OCI-LY1 (cell line): ENCODE data around the gene HOXA9.

Source experiments
- H2AFZ ChIP-seq: fragments of 200-600 bp; sonication (generic), shearing (Covaris generic); 2 replicates; pipeline ENCODE4 v1.6.0; 2014; ENCODE audit warnings: antibody characterized with exemption, mild to moderate bottlenecking, low read length
- H3F3A ChIP-seq: fragments of 200-600 bp; sonication (generic), shearing (Covaris generic); 2 replicates; pipeline ENCODE4 v1.6.0; 2014; ENCODE audit warnings: mild to moderate bottlenecking, antibody characterized with exemption, low read length, moderate library complexity; ENCODE audit not compliant: insufficient read depth
- H3K27ac ChIP-seq: fragments of 200-600 bp; sonication (generic); 2 replicates; pipeline ENCODE4 v1.5.1; 2014; ENCODE audit warnings: low read length, mixed run types, mild to moderate bottlenecking, low read depth; ENCODE audit not compliant: poor library complexity, severe bottlenecking
- H3K27me3 ChIP-seq: fragments of 200-600 bp; sonication (generic); 2 replicates; pipeline ENCODE4 v1.6.0; 2014; ENCODE audit warnings: antibody characterized with exemption, mild to moderate bottlenecking, low read length, moderate library complexity; ENCODE audit not compliant: insufficient read depth
- H3K36me3 ChIP-seq: fragments of 200-600 bp; sonication (generic); 2 replicates; pipeline ENCODE4 v1.6.1; 2014; ENCODE audit warnings: mild to moderate bottlenecking, antibody characterized with exemption, low read length, moderate library complexity, mixed read lengths; ENCODE audit not compliant: insufficient read depth
- H3K4me1 ChIP-seq: fragments of 200-600 bp; sonication (generic); 2 replicates; pipeline ENCODE4 v1.5.1; 2014; ENCODE audit warnings: mild to moderate bottlenecking, low read length, moderate library complexity; ENCODE audit not compliant: insufficient read depth, severe bottlenecking
- H3K4me2 ChIP-seq: fragments of 200-600 bp; sonication (generic), shearing (Covaris generic); 2 replicates; pipeline ENCODE4 v1.6.1; 2014; ENCODE audit warnings: low read length
- H3K4me3 ChIP-seq: fragments of 200-600 bp; sonication (generic); 2 replicates; pipeline ENCODE4 v1.5.1; 2014; ENCODE audit warnings: low read length, low read depth, mild to moderate bottlenecking, mixed read lengths; ENCODE audit not compliant: poor library complexity, severe bottlenecking
- H3K79me2 ChIP-seq: fragments of 200-600 bp; shearing (Covaris generic); 2 replicates; pipeline ENCODE4 v1.6.1; 2016; ENCODE audit warnings: mixed run types, low read length, mixed read lengths; ENCODE audit not compliant: insufficient read depth
- H3K9ac ChIP-seq: fragments of 200-600 bp; sonication (generic), shearing (Covaris generic); 2 replicates; pipeline ENCODE4 v1.6.1; 2014; ENCODE audit warnings: mild to moderate bottlenecking, low read length, mixed read lengths
- H3K9me2 ChIP-seq: fragments of 200-600 bp; sonication (generic), shearing (Covaris generic); 2 replicates; pipeline ENCODE4 v1.6.1; 2014; ENCODE audit warnings: low read depth, mild to moderate bottlenecking, low read length, mixed read lengths
- H3K9me3 ChIP-seq: fragments of 200-600 bp; shearing (Covaris generic); 2 replicates; pipeline ENCODE4 v1.6.1; 2014; ENCODE audit warnings: low read length, mixed read lengths
- H4K20me1 ChIP-seq: fragments of 200-600 bp; sonication (generic), shearing (Covaris generic); 2 replicates; pipeline ENCODE4 v1.6.0; 2016; ENCODE audit warnings: mild to moderate bottlenecking, low read length; ENCODE audit not compliant: insufficient read depth
- EZH2 ChIP-seq: fragments of 200-600 bp; sonication (generic), shearing (Covaris generic); IDR thresholded peaks from 2 replicates; pipeline ENCODE4 v1.8.0; 2017; ENCODE audit warnings: borderline replicate concordance, mixed run types, mild to moderate bottlenecking, antibody characterized with exemption, low read length, moderate library complexity, mixed read lengths
- TF ChIP-seq, protein P1 (sequence below): fragments of 200-600 bp; sonication (generic), shearing (Covaris generic); IDR thresholded peaks from 2 replicates; pipeline ENCODE4 v1.5.1; 2017; ENCODE audit warnings: mild to moderate bottlenecking, antibody characterized with exemption, low read length, moderate library complexity, mixed read lengths

The HOXA9 gene

DNA sequence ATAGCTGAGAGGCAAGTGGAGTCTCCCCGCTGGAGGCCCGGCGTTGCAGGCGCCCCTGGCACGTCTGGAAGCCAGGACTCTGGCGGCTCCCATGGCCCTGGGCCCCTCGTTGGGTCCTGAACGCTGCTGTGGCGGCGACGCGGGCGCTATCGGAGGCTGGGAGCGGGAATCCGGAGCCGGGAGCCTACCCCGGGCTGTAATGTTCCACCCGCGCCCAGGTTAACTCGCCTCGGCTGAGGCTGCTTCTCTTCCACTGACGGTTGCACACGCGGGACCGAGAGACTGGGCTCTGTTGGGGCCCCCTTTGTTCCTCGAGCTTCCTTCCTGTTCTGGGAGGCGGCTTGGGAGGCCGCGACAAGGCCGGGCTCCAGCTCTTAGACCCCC, 20.6 kb downstream of the HOXA9 start:
- H3K36me3 ChIP-seq = no peaks in the 10 kb centered on the region
- H3K4me2 ChIP-seq = no peak overlapping the region

DNA sequence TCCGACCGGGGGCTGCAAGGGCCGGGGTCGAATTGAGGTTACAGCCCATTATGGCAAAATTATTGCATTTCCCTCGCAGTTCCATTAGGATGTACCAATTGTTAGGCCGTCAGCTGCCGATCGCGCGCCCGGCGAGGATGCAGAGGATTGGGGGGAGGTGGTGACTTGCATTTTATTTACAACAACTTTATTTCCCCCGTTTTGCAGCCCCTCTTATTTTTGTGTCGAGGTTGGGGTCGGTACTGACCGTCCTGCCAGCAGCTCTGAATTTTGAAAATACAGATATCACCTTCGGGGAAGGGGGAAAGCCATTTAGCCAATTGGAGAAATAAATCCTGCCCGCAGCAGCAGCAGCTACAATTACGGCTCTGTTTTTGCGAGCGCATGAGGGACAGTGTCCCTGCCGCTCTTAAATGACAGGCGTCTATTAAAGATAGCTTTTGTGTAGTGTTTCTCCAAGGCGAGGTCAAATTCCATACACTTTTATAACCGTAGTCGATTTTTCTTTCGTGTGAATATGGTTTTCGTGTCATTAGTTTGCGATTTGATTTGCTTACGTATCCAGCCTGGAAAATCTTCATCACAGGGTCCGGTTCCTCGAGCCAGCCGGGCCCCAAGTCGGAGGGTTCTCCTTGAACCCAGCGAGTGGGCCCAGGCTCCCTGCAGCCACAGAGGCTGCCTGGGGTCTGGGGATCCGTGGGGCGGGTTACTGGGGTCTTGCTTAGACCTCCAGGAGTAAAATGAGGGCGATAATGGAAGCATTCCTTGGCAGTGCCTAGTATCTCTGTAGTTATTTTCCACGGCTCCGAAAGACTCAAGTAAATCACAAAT, 21.2 kb downstream of the HOXA9 start:
- no peak overlapping the region for H3K9ac ChIP-seq
- H3K4me2 ChIP-seq = peak overlapping the region; percentile 82
- no peaks in the 10 kb centered on the region for H4K20me1 ChIP-seq
- H3F3A ChIP-seq = no peaks in the 10 kb centered on the region
- H2AFZ ChIP-seq = no peak overlapping the region
- no peaks in the 10 kb centered on the region for H3K9me3 ChIP-seq
- peak overlapping the region; percentile 67 for H3K4me3 ChIP-seq
- H3K27ac ChIP-seq = no peak overlapping the region
- peaks cover 13% of the 10 kb centered on the region; the same call in 1 of the 2 replicates for H3K27me3 ChIP-seq
- no peaks in the 10 kb centered on the region for H3K9me2 ChIP-seq
- TF ChIP-seq EZH2 = no peak
- TF ChIP-seq, protein P1, sequence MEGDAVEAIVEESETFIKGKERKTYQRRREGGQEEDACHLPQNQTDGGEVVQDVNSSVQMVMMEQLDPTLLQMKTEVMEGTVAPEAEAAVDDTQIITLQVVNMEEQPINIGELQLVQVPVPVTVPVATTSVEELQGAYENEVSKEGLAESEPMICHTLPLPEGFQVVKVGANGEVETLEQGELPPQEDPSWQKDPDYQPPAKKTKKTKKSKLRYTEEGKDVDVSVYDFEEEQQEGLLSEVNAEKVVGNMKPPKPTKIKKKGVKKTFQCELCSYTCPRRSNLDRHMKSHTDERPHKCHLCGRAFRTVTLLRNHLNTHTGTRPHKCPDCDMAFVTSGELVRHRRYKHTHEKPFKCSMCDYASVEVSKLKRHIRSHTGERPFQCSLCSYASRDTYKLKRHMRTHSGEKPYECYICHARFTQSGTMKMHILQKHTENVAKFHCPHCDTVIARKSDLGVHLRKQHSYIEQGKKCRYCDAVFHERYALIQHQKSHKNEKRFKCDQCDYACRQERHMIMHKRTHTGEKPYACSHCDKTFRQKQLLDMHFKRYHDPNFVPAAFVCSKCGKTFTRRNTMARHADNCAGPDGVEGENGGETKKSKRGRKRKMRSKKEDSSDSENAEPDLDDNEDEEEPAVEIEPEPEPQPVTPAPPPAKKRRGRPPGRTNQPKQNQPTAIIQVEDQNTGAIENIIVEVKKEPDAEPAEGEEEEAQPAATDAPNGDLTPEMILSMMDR = 0 out of 2 replicates have a peak, but pooled peaks have one; percentile 5
- H3K79me2 ChIP-seq = no peaks in the 10 kb centered on the region
- H3K36me3 ChIP-seq = no peaks in the 10 kb centered on the region
- peaks cover 43% of the 10 kb centered on the region for H3K4me1 ChIP-seq

More for the DNA sequence above, 20.6 kb downstream of the HOXA9 start:
- Histone ChIP-seq H3K9me2 (no peaks in the 10 kb centered on the region), H3K4me3 (no peak overlapping the region), H3K27ac (no peak overlapping the region), H3K4me1 (peaks cover 49% of the 10 kb centered on the region), H3K79me2 (no peaks in the 10 kb centered on the region), H2AFZ (no peak overlapping the region), H3F3A (no peaks in the 10 kb centered on the region), H3K9me3 (no peaks in the 10 kb centered on the region), H3K9ac (no peak overlapping the region), H4K20me1 (no peaks in the 10 kb centered on the region), H3K27me3 (peaks cover 16% of the 10 kb centered on the region; the same call in 1 of the 2 replicates)
- TF ChIP-seq, protein P1 = no peak
- no peak for TF ChIP-seq EZH2

DNA sequence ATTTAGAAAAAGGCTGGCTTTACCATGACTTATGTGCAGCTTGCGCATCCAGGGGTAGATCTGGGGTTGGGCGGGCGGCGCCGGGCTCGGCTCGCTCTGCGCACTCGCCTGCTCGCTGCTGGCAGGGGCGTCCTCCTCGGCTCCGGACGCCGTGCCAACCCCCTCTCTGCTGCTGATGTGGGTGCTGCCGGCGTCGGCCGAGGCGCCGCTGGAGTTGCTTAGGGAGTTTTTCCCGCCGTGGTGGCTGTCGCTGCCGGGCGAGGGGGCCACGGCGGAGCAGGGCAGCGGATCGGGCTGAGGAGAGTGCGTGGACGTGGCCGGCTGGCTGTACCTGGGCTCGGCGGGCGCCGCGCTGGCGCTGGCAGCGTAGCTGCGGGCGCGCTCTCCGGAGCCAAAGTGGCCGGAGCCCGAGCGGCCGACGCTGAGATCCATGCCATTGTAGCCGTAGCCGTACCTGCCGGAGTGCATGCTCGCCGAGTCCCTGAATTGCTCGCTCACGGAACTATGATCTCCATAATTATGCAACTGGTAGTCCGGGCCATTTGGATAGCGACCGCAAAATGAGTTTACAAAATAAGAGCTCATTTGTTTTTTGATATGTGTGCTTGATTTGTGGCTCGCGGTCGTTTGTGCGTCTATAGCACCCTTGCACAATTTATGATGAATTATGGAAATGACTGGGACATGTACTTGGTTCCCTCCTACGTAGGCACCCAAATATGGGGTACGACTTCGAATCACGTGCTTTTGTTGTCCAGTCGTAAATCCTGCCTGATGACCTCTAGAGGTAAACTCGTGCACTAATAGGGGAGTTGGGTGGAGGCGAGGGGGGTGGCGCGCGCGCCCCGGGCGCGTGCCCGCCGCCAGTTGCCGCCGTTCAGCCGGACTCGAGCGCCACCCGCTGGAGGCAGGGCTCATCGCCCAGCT, 22.1 kb downstream of the HOXA9 start, which contains the start of gene HOXA5:
Gene HOXA5, minus strand, starts transcription at position 659 of the 927 bp plus-strand sequence. Its CDS starts 74 bp downstream, at position 585.
- H3K4me3 ChIP-seq = peak within 1 kb of the TSS; percentile 67
- H3K9ac ChIP-seq = peak within 1 kb of the TSS; percentile 47; the same call in 1 of the 2 replicates

More for the DNA sequence above, 22.1 kb downstream of the HOXA9 start, which contains the start of gene HOXA5:
- peaks cover 34% of the 10 kb centered on the region for H3K4me1 ChIP-seq
- H3K79me2 ChIP-seq = no peaks in the 10 kb centered on the region
- no peak within 1 kb of the TSS for H3K27ac ChIP-seq
- peak within 1 kb of the TSS; percentile 82 for H3K4me2 ChIP-seq
- peaks cover 5% of the 10 kb centered on the region; the same call in 1 of the 2 replicates for H3K27me3 ChIP-seq
- no peaks in the 10 kb centered on the region for H4K20me1 ChIP-seq
- no peaks in the 10 kb centered on the region for H3K9me3 ChIP-seq
- no peaks in the 10 kb centered on the region for H3F3A ChIP-seq
- TF ChIP-seq, protein P1 = peak; percentile 99
- no peak for TF ChIP-seq EZH2
- H3K36me3 ChIP-seq = no peaks in the 10 kb centered on the region
- H2AFZ ChIP-seq = peak within 1 kb of the TSS; percentile 24; the same call in 1 of the 2 replicates
- H3K9me2 ChIP-seq = no peaks in the 10 kb centered on the region
